KMS-11 (cell line): Measurements from ENCODE around the gene CPA5.

ENCODE experiments used
- H2AFZ ChIP-seq: fragments of 200-600 bp; sonication (generic); 2 replicates; pipeline ENCODE4 v1.6.1; 2016; ENCODE audit warnings: antibody characterized with exemption, mixed run types, low read depth
- H3K27ac ChIP-seq: fragments of 200-600 bp; sonication (generic); 2 replicates; pipeline ENCODE4 v1.6.1; 2016; ENCODE audit warnings: mild to moderate bottlenecking, mixed run types
- H3K27me3 ChIP-seq: fragments of 200-600 bp; sonication (generic); 2 replicates; pipeline ENCODE4 v1.6.1; 2017; ENCODE audit warnings: mild to moderate bottlenecking, low read depth, mixed run types, moderate library complexity; ENCODE audit not compliant: insufficient read depth
- H3K36me3 ChIP-seq: fragments of 200-600 bp; sonication (generic); 2 replicates; pipeline ENCODE4 v1.6.1; 2017; ENCODE audit warnings: mild to moderate bottlenecking, mixed run types; ENCODE audit not compliant: insufficient read depth
- H3K4me1 ChIP-seq: fragments of 200-600 bp; sonication (generic); 2 replicates; pipeline ENCODE4 v1.6.1; 2016; ENCODE audit warnings: mild to moderate bottlenecking, low read depth, mixed run types; ENCODE audit not compliant: poor library complexity, severe bottlenecking
- H3K4me2 ChIP-seq: fragments of 200-600 bp; sonication (generic); 2 replicates; pipeline ENCODE4 v1.7.0; 2016; ENCODE audit warnings: mild to moderate bottlenecking, mixed run types
- H3K4me3 ChIP-seq: fragments of 200-600 bp; sonication (generic); IDR thresholded peaks from 2 replicates; pipeline ENCODE4 v1.6.1; 2017; ENCODE audit warnings: low read depth, low read length, mixed read lengths; ENCODE audit not compliant: insufficient read depth
- H3K79me2 ChIP-seq: fragments of 200-600 bp; sonication (generic); 2 replicates; pipeline ENCODE4 v1.6.1; 2016; ENCODE audit warnings: low read depth, mixed run types; ENCODE audit not compliant: insufficient read depth
- H3K9ac ChIP-seq: fragments of 200-600 bp; sonication (generic); 2 replicates; pipeline ENCODE4 v1.6.1; 2016; ENCODE audit warnings: mild to moderate bottlenecking, mixed run types
- H4K20me1 ChIP-seq: fragments of 200-600 bp; sonication (generic); 2 replicates; pipeline ENCODE4 v1.6.1; 2016; ENCODE audit warnings: mild to moderate bottlenecking, mixed run types; ENCODE audit not compliant: insufficient read depth
- CTCF ChIP-seq: fragments of 200-600 bp; sonication (generic); conservative IDR thresholded peaks from 2 replicates; pipeline ENCODE4 v1.6.1; 2017; ENCODE audit warnings: low read depth, mild to moderate bottlenecking, antibody characterized with exemption, low read length, moderate library complexity, mixed read lengths

The CPA5 gene

GRCh38 chr7:130390486-130390885 is 45.9 kb downstream of the CPA5 start:
- Histone ChIP-seq H3K36me3 (no peaks in the 10 kb centered on the region), H2AFZ (no peak overlapping the region), H3K4me3 (no peak overlapping the region), H3K9ac (no peak overlapping the region), H3K4me2 (no peak overlapping the region), H3K79me2 (no peaks in the 10 kb centered on the region), H3K27me3 (no peaks in the 10 kb centered on the region), H4K20me1 (no peaks in the 10 kb centered on the region), H3K4me1 (no peaks in the 10 kb centered on the region), H3K27ac (no peak overlapping the region)
- no peak for TF ChIP-seq CTCF

GRCh38 chr7:130393101-130393561 is 48.5 kb downstream of the CPA5 start:
- H2AFZ ChIP-seq: no peak overlapping the region
- TF ChIP-seq CTCF: no peak

GRCh38 chr7:130393841-130394411 is 49.3 kb downstream of the CPA5 start:
- Histone ChIP-seq H3K4me1 (no peaks in the 10 kb centered on the region), H3K27me3 (no peaks in the 10 kb centered on the region), H4K20me1 (no peaks in the 10 kb centered on the region), H3K9ac (no peak overlapping the region), H3K4me3 (no peak overlapping the region), H2AFZ (no peak overlapping the region), H3K4me2 (no peak overlapping the region), H3K27ac (no peak overlapping the region), H3K79me2 (no peaks in the 10 kb centered on the region), H3K36me3 (no peaks in the 10 kb centered on the region)
- no peak for TF ChIP-seq CTCF

More at GRCh38 chr7:130393101-130393561, 48.5 kb downstream of the CPA5 start:
- no peak overlapping the region for H3K4me2 ChIP-seq
- H3K4me3 ChIP-seq: no peak overlapping the region
- no peak overlapping the region for H3K9ac ChIP-seq
- H4K20me1 ChIP-seq: no peaks in the 10 kb centered on the region
- no peak overlapping the region for H3K27ac ChIP-seq
- H3K79me2 ChIP-seq: no peaks in the 10 kb centered on the region
- no peaks in the 10 kb centered on the region for H3K36me3 ChIP-seq
- H3K4me1 ChIP-seq: no peaks in the 10 kb centered on the region
- no peaks in the 10 kb centered on the region for H3K27me3 ChIP-seq

GRCh38 chr7:130394421-130395195 is 50.0 kb downstream of the CPA5 start:
- Histone ChIP-seq H3K9ac (no peak overlapping the region), H3K4me2 (no peak overlapping the region), H3K36me3 (no peaks in the 10 kb centered on the region), H3K79me2 (no peaks in the 10 kb centered on the region), H3K4me1 (no peaks in the 10 kb centered on the region), H3K27me3 (no peaks in the 10 kb centered on the region), H3K27ac (no peak overlapping the region), H2AFZ (no peak overlapping the region), H4K20me1 (no peaks in the 10 kb centered on the region), H3K4me3 (no peak overlapping the region)
- no peak for TF ChIP-seq CTCF
